HG02938 (cell line): ENCODE results near the gene NUDT4B.
"Not testable (repeated sequence)": the region's sequence is repeated elsewhere in the genome, so short reads cannot be mapped to it uniquely, and the experiment has no call there.

Experiments
- ATAC-seq: cut with Tn5 transposase; IDR thresholded peaks from one replicate; pipeline ENCODE4 v1.9.1; 2021; ENCODE audit warnings: mild to moderate bottlenecking, moderate library complexity; ENCODE audit not compliant: unreplicated experiment

The NUDT4B gene

DNA sequence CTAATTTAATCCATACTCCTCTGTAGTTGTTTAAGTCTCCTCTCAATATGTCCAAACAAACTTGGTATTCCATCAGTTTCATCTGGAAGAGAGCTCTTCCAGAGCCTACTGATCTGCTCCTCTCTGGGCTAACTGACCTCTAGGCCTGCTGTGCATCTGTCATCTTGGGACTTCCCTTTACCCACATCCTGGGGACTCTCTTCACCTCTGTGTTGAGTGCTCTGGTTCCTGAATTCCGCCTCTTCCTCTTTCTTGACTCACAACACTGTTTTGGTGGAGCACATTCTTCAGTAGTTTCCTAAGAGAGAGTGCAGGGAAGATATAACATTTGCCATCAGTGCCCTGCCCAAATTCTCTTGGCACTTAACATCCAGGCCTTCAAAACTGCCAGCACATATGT lies 13.0 kb upstream of the NUDT4B start:
- ATAC-seq = peak; percentile 48

DNA sequence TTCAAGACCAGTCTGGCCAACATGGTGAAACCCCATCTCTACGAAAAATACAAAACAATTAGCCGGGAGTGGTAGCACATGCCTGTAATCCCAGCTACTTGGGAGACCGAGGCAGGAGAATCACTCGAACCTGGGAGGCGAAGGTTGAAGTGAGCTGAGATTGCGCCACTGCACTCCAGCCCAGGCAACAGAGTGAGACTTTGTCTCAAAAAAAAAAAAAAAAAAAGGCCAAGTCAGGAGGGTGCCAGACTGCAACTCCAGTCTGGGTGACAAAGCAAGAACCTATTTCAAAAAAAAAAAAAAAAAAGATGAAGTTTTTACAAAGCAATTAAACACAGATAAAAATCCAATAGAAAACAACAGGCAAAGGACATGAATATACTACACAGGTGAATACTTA lies 9.9 kb upstream of the NUDT4B start:
- ATAC-seq = not testable (repeated sequence)

DNA sequence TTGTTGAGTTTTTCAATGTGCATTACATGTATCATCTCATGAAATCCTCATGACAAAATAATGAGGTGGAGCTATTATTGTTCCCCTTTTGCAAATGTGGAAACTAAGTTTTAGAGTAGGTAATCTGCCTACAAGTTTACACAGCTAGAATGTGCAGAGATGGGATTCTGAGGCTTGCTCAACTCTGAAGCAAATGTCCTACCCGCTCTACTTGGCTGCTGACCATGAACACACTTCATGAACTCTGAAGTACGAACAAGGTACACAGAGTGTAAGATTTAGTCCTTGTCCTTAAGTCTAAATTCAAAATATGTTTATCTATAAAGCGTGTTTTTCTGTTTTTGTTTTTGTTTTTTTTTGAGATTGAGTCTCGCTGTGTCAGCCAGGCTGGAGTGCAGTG lies 5.4 kb upstream of the NUDT4B start:
- not testable (repeated sequence) for ATAC-seq

DNA sequence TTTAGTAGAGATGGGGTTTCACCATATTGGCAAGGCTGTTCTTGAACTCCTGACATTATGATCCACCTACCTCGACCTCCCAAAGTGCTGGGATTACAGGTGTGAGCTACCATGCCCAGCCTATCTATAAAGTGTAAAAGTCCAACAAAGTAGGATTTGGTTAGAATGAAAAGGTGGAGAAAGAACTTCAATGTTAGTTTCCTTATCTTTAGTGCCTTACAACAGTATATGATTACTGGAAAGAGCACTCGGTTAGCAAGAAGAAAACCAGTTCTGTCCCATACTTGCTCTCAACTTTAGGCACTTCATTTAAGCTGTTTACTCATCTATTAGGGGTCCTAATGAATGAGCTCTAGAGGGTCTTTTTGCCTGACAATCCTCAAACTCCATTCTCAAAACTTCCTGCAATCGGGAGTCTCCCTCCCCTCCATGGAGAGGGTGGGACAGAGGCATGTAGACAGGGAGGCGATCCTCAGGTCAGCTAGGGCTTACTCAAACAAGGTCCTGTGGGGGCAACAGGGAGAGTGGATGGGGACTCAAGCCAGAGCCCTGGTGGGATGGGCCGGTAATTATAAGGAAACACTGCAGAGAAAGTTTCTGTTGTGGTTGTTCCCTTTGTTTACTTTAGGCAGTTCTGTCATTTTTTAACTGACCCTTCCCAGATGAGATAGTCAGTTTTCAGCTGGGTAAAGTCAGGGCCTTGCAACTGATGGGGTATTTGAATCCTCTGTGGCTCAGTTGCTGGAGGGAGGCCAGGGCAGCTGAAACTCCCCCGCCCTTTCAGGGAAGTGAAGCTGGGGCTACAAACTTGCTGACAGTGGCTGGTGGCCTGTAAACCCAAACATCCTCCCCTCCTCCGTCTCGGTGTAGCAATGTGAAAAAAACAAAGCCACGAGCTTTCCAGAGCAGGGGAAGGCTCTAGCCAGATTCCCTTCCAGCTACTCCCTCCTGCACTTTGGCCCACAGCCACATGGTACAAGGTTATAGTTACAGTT lies 4.6 kb upstream of the NUDT4B start:
- ATAC-seq = not testable (repeated sequence)

DNA sequence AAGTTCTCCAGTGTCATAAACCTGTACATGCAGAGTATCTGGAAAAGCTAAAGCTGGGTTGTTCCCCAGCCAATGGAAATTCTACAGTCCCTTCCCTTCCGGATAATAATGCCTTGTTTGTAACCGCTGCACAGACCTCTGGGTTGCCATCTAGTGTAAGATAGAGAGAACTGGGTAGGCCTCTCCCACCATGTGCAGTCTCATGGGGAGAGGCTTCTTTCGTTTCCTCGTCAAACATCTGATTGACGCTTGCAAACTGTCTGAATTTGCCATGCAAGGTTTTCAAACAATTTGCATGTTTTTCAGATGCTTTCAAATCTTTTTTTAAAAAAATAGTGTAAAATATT lies 734 bp downstream of the NUDT4B start:
- peak; percentile 89 for ATAC-seq

DNA sequence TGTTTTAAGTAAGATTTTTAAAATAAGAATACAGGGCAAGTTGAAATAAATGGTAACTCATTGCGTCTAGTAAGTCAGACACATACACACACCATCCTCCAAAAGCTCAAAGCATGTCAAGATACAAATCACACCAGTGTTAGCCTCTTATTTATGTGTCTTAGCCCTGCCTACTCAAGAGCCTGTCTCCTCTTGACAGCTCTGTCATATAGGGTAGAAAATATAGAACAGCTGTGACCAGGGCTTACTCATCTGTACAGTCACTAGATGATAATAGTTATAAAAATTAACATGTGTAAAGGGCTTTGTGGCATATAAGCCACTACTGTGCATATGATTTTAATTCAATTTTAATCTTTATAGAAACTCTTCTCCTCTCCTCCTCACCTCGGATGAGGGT lies 7.7 kb downstream of the NUDT4B start:
- ATAC-seq = not testable (repeated sequence)

DNA sequence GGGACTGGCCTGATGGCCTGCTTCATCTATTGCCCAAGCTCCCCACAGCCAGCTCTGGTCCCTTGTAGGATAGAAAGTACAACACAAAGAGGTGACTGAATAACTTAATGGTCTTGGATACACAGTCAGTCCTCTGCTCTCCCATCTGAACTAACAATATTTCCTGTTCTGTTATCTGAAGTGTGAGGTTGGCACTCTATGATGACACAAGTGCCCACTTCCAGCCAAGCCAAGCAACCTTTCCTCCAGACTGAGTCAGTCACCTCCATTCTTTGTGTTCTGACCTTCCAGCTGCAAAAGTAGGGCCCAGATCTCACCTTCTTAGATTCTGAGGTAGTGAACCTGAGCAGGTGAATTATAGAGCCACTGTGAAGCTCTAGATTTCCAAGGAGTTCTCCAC lies 8.9 kb downstream of the NUDT4B start:
- ATAC-seq = not testable (repeated sequence)

DNA sequence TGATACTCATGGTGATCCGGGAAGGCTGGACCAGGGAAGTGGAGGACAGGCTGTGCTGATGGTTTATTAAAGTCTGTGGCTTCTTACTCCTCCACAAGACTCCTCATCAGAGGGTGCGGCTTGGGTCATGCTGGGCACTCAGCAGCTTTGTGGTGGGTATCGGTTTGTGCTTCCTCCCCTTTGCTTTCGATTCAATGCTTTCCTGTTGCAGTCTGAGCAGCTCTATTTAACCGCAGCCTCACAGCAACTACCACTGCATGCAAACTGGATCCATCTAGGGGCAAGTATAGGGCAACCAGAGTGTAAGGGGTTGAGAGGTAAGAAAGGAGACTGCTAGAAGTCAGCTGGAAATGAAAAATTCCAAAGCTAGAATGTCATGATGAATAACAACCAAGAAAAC lies 9.8 kb downstream of the NUDT4B start:
- peak; percentile 96 for ATAC-seq

DNA sequence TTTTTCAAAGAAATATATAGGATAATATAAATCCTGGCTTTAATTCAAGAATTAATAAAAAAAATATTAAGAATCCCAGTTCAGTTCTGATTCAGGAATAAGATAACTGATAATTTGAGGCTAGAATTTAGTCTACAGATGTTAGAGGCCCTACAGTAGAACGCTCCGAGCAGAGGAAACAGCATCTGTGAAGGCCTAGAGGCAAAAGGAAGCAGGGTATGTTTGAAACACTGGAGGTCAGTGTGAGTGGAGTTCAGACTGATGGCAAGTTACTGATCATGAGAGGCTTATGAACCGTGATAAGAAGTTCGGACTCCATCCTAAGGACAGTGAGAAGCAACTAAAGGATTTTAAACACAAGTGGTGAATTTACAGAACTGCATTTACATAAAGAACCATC lies 10.4 kb downstream of the NUDT4B start:
- ATAC-seq = not testable (repeated sequence)

DNA sequence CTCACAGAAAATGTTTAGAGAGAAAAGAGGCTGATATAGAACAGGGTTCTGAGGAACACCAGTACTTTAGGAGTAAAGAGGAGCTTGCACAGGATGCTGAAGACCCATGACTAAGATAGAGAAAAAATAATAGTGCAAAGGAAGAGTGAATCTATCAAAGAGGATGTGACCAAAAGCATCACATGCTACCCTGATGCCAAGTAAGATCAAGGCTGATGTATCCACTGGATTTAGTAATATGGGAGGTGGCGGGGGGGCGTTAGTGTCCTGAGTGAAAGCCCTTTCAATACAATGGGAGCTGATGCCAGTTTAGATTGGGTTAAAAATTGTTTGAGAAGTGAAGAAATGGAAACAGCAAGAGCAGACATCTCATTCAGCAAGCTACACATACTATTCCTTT lies 11.2 kb downstream of the NUDT4B start:
- not testable (repeated sequence) for ATAC-seq

DNA sequence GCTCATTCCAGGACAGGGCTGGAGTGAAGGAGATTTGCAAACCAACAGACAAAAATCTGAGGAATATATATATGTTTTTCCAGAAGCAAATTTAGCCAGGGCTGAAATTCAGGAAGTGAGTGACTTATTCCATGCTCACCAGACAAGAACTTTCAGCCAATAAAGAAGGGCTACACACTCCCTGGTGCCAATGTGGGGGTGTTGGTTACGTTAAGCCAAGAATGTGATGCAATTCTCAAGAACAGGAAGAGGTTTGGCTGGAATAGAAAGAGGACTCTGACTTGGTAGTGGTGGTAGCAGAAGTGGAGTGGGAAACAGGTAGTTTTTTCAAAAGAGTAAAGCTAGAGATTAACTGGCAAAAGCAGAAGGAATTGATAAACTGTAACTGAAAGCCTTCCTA lies 11.6 kb downstream of the NUDT4B start:
- not testable (repeated sequence) for ATAC-seq

DNA sequence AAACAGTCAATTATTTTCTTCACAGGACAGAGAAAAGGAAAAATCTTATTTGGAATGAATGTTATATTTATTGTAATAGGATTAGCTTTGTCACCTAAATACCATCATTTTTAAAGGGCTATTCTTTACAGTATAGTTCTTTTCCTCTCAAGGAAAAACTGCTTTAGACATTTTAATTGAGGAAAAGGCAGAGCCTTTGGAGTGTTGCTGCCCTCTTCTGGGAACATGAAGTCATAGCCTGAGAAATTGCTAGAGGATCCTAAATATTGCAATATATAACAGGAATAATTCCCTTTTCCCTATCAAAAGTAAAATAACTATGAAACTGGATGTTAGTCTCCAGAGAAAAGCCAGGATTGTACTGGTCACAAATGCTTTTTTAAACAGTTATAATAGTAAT lies 12.8 kb downstream of the NUDT4B start:
- not testable (repeated sequence) for ATAC-seq

DNA sequence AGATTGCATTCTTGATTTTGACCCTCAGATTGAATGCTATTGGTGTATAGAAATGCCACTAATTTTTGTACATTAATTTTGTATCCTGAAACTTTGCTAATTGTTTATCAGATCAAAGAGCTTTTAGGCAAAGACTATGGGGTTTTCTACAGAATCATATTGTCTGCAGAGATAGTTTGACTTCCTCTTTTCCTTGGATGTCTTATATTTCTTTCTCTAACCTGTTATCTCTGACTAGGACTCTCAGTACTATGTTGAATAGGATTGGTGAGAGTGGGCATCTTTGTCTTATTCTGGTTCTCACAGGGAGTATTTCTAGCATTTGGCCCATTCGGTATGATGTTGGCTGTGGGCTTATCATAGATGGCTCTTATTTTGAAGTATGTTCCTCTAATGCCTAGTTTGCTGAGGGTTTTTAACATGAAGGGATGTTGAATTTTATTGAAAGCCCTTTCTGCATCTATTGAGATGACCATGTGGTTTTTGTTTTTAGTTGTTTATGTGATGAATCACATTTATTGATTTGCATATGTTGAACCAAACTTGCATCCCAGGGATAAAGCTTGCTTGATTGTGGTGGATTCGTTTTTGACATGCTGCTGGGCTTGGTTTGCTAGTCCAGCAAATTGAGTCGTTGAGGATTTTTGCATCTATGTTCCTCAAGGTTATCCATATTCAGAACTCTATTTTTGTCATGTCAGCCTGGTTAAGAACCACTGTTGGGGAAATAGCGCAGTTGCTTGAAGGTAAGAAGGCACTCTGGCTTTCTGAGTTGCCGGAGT lies 16.9 kb downstream of the NUDT4B start:
- not testable (repeated sequence) for ATAC-seq

DNA sequence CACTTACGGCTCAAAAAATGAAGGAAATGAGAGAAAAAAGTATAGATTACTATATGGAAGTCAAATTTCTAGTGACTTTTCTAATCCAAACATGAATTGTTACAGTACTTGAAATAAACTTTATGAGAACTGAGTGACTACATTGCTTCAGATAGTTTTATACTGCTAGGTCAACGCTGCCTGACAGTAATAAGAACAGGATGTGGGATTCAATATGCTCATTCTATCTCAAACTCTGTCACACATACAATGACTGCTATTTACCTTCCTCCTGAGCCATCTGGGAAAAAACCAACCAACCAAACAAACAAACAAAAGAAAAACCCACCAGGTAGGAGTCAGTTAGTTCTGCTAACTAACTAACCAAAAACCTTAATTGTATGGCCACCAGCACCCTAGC lies 20.0 kb downstream of the NUDT4B start:
- ATAC-seq = not testable (repeated sequence)

DNA sequence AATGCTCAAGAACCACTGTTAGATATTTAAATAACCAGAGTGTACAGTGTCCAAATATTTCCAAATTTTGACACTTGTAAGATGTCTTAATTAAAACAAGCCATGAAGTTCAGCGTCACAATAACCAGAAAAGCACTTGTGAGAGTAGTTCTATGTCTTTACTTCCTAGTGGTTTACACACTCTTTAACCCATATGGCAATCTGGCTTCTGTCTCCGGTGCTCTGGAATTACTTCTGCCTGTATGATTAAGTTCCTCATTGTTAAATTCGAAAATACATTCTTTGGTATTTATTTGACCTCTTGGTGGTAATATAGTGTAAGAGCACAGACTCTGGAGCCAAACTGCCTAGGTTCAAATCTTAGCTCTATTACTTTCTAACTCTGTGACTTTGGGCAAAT lies 20.9 kb downstream of the NUDT4B start:
- ATAC-seq = not testable (repeated sequence)

DNA sequence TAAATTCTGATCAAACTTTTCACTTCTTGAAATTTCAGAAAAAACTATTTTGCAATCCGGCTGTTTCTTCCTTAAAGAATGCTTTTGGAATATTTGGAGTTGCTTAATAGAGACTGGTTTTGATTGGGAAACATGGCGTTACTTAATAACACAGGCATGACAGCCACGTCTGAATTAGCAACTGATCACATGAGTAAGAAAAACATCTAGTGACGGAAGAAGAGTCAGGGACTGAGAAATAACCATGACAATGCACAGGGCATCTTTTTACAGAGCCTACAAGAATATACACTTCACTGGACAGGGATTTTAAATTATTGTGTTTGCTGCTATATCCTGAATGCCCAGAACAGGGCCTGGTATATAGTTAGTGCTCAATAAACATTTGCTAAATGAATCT lies 25.1 kb downstream of the NUDT4B start:
- not testable (repeated sequence) for ATAC-seq

DNA sequence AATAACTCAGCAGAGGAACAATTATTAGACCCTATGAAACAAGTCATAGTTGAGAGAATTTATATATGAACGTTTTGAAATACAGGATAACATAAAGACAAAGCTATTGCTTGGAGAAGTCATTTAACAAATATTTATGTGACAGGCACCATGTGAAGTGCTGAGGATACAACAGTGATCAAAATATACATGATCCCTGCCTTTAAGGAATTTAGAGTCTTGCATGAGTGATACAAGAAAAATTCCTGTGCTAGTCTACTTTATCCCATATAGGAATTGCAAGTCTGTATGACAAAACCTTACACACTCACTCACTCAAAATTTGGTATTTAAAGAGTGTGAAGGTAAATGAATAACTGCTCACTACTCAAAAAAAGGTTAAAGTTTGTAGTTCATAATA lies 25.5 kb downstream of the NUDT4B start:
- not testable (repeated sequence) for ATAC-seq

DNA sequence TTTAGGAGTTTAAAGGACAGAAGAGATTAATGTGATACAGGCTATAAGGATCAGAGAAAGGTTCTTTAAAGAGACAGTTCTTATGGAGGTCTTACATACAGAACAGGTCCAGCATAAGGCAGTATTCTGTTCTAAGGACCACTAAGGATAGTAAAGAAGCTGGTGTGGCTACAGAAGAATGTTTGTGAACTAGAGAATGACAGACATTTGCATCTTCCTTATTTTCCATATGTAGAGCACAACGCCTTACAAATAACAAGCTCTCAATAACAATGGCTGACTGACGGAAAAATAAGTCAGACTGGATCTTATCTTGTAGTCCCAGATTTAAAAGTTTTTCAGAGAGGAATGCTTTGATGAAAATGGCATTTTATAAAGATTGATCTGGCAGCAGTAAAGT lies 26.7 kb downstream of the NUDT4B start:
- ATAC-seq = not testable (repeated sequence)

DNA sequence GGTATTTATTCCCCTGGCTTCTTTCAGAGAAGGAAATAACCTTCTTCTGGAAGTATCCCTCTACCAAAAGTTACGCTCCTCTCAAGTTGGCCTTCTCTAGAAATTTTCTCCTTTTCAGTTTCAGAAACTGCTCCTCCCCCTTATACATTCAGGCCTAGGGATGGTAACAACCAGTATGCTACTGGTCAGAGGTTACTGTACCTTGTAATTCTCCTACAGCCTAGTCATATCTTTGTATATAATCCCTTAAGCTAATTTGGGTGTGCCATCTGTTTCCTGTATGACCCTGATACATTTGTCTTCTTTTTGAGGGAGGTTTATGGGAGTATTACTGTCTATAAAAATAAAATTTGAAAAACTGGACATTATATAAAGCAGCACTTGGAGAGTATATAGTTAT lies 29.1 kb downstream of the NUDT4B start:
- not testable (repeated sequence) for ATAC-seq

DNA sequence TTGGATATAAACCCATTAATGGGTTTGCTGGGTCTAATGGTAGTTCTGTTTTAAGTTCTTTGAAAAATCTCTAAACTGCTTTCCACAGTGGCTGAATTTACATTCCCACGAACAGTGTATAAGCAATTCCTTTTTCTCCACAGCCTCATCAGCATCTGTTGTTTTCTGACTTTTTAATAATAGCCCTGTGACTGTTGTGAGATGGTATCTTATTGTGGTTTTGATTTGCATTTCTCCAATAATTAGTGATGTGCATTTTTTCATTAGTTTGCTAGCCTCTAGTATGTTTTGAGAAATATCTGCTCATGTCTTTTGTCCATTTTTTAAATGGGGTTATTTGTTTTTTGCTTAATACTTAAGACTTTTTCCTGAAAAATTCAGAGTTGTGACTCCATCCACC lies 31.8 kb downstream of the NUDT4B start:
- not testable (repeated sequence) for ATAC-seq

DNA sequence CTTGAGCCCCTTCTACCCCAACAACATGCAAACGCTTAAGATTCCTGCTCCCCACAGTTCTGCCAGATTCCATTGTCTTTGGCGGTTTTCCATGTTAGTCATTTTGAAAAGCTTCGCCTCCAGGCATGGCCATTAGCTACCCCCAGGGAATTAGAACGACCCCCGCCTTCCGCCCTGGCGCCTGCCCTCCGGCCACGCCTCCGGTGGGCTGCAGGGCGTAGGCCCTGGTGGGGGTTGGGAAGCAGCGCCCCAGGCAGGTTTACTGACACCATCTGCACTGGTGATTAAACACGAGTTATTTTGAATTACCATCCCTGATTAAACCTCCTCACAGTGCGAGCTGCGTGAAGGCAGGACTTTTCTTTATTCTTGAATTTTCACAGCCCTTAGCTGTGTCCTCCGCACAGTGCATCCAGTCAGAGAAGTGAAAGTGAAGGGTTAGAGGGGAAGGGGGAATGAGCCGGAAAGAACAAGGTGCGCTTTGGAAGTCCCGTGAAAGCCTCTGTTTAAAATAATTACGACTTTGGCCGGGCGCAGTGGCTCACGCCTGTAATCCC lies 43.0 kb downstream of the NUDT4B start:
- ATAC-seq = not testable (repeated sequence)
